GM23338 (cell line): Measurements from ENCODE around the gene AMOTL1. TPM values are rescaled to one million over a fixed set of nuclear protein-coding genes. Genes with fewer than 3 reads are reported as not detected.

Experiments
- ATAC-seq: fragments of 200-7000 bp; cut with Tn5 transposase; 3 replicates; pipeline ENCODE4 v1.9.1; 2020
- DNase-seq: peaks from one replicate; pipeline ENCODE4 v3.0.0-alpha.2; 2015; ENCODE audit warnings: low spot score
- H2AFZ ChIP-seq: fragments of 200-600 bp; sonication (generic); 2 replicates; pipeline ENCODE4 v1.8.0; 2016; ENCODE audit warnings: antibody characterized with exemption, mild to moderate bottlenecking, moderate library complexity
- H3F3A ChIP-seq: fragments of 200-600 bp; sonication (generic); replicated peaks from 2 replicates; pipeline ENCODE4 v1.8.0; 2017; ENCODE audit warnings: antibody characterized with exemption, mixed run types, low read depth
- H3K27ac ChIP-seq: fragments of 200-600 bp; sonication (generic); 2 replicates; pipeline ENCODE4 v1.6.1; 2016; ENCODE audit warnings: low read depth
- H3K27me3 ChIP-seq: fragments of 200-600 bp; sonication (generic); 2 replicates; pipeline ENCODE4 v1.8.0; 2016; ENCODE audit warnings: mild to moderate bottlenecking, mixed run types, moderate library complexity; ENCODE audit not compliant: insufficient read depth
- H3K36me3 ChIP-seq: fragments of 200-600 bp; sonication (generic); 2 replicates; pipeline ENCODE4 v1.8.0; 2016; ENCODE audit warnings: mild to moderate bottlenecking; ENCODE audit not compliant: insufficient read depth
- H3K4me1 ChIP-seq: fragments of 200-600 bp; sonication (generic); 2 replicates; pipeline ENCODE4 v1.8.0; 2016; ENCODE audit warnings: mild to moderate bottlenecking, moderate library complexity; ENCODE audit not compliant: insufficient read depth
- H3K4me2 ChIP-seq: fragments of 200-600 bp; sonication (generic); 2 replicates; pipeline ENCODE4 v1.7.1; 2017; ENCODE audit warnings: mixed run types
- H3K4me3 ChIP-seq: fragments of 200-600 bp; sonication (generic); 2 replicates; pipeline ENCODE4 v1.6.1; 2016; ENCODE audit warnings: mixed run types
- H3K79me2 ChIP-seq: fragments of 200-600 bp; sonication (generic); replicated peaks from 2 replicates; pipeline ENCODE4 v1.8.0; 2017; ENCODE audit warnings: mild to moderate bottlenecking; ENCODE audit not compliant: insufficient read depth
- H3K9me2 ChIP-seq: fragments of 200-600 bp; sonication (generic); 2 replicates; pipeline ENCODE4 v1.8.0; 2017; ENCODE audit not compliant: insufficient read depth
- H4K20me1 ChIP-seq: fragments of 200-600 bp; sonication (generic); replicated peaks from 2 replicates; pipeline ENCODE4 v1.8.0; 2017; ENCODE audit warnings: mild to moderate bottlenecking; ENCODE audit not compliant: insufficient read depth
- H3K27ac Mint-ChIP-seq: 2 replicates; pipeline ENCODE4 v1.8.0; 2020; ENCODE audit warnings: inconsistent platforms, mild to moderate bottlenecking, moderate library complexity, mixed read lengths
- H3K27me3 Mint-ChIP-seq: 3 replicates; pipeline ENCODE4 v1.8.0; 2022; ENCODE audit warnings: low read depth, mild to moderate bottlenecking, moderate library complexity, mixed read lengths, inconsistent platforms; ENCODE audit not compliant: insufficient read depth, poor library complexity
- H3K36me3 Mint-ChIP-seq: 3 replicates; pipeline ENCODE4 v1.8.0; 2021; ENCODE audit warnings: low read depth, mild to moderate bottlenecking, inconsistent platforms, moderate library complexity, mixed read lengths
- H3K4me1 Mint-ChIP-seq: 3 replicates; pipeline ENCODE4 v1.8.0; 2020; ENCODE audit warnings: mild to moderate bottlenecking, inconsistent platforms, mixed read lengths
- H3K4me3 Mint-ChIP-seq: 3 replicates; pipeline ENCODE4 v1.8.0; 2021; ENCODE audit warnings: moderate library complexity, mild to moderate bottlenecking, inconsistent platforms, mixed read lengths
- H3K9me3 Mint-ChIP-seq: 3 replicates; pipeline ENCODE4 v1.8.0; 2020; ENCODE audit warnings: moderate library complexity, mild to moderate bottlenecking, inconsistent platforms, mixed read lengths
- CREB1 ChIP-seq: fragments of 250-450 bp; sonication (Bioruptor Pico); IDR thresholded peaks from 2 replicates; pipeline ENCODE4 v1.5.0; 2020; ENCODE audit warnings: low read depth, mild to moderate bottlenecking, moderate library complexity
- CTCF ChIP-seq, 2 experiments: fragments of 200-600 bp in 1 of 2; sonication (generic) in 1 of 2; conservative IDR thresholded peaks; 2 replicates each; pipeline versions ENCODE4 v1.5.1 to v1.6.1; 2016 to 2017; ENCODE audit warnings: antibody characterized with exemption in 2 of 2, low read depth in 2 of 2, mild to moderate bottlenecking in 2 of 2, moderate library complexity in 1 of 2
- EZH2phosphoT487 ChIP-seq: fragments of 200-600 bp; sonication (generic); IDR thresholded peaks from one replicate; pipeline ENCODE4 v1.8.1; 2018; ENCODE audit warnings: antibody characterized with exemption; ENCODE audit not compliant: unreplicated experiment
- JUNB ChIP-seq: IDR thresholded peaks from one replicate; pipeline ENCODE4 v1.6.1; 2016; ENCODE audit warnings: antibody characterized with exemption; ENCODE audit not compliant: unreplicated experiment
- NANOG ChIP-seq: IDR thresholded peaks from 2 replicates; pipeline ENCODE4 v1.6.1; 2016; ENCODE audit warnings: antibody characterized with exemption, borderline replicate concordance
- POLR2AphosphoS5 ChIP-seq: IDR thresholded peaks from 2 replicates; pipeline ENCODE4 v1.6.1; 2016; ENCODE audit warnings: antibody characterized with exemption, low read depth
- REST ChIP-seq: IDR thresholded peaks from one replicate; pipeline ENCODE4 v1.6.1; 2018; ENCODE audit warnings: antibody characterized with exemption; ENCODE audit not compliant: unreplicated experiment
- ZNF114 ChIP-seq: fragments of 250-450 bp; sonication (Bioruptor Pico); IDR thresholded peaks from 2 replicates; pipeline ENCODE4 v1.5.0; 2020; ENCODE audit warnings: mild to moderate bottlenecking, moderate library complexity
- ZNF331 ChIP-seq: fragments of 250-450 bp; sonication (Bioruptor Pico); IDR thresholded peaks from 2 replicates; pipeline ENCODE4 v1.5.0; 2020; ENCODE audit warnings: low read depth, mild to moderate bottlenecking, moderate library complexity
- polyA plus RNA-seq: library from polyadenylated mRNA; unstranded; fragments of >200 nt; fragmentation: Nextera tagmentation; extraction: Ambion mirVana; gene quantifications from 2 replicates; pipeline ENCODE4 v1.2.1, GENCODE V29; 2016
- total RNA-seq: library from RNA; depleted of rRNA; stranded (reverse); fragments of >200 nt; shearing (Covaris generic); gene quantifications from 2 replicates; pipeline ENCODE4 v1.2.3, GENCODE V29; 2014

AMOTL1 gene
- total and polyA plus RNA-seq, 2 experiments from 2014 or later = 4.3 to 18.7 TPM

- TF ChIP-seq REST = no peak
- no peak for TF ChIP-seq NANOG
- TF ChIP-seq CTCF (conservative IDR thresholded peaks at IDR 0.05; ENCODE audit: low read depth in 2 of 2) = no peak
- TF ChIP-seq EZH2phosphoT487 = no peak
- no peak for TF ChIP-seq POLR2AphosphoS5
- TF ChIP-seq ZNF331 (CRISPR knock-in tag) = no peak
These were observed 11.0 kb upstream of the AMOTL1 start (continued) for GRCh38 chr11:94757037-94757735.

- peaks cover 23% of the 10 kb centered on the region for H3K27me3 ChIP-seq
- Mint-ChIP-seq H3K4me1 (peaks cover 37% of the 10 kb centered on the region), H3K9me3 (no peaks in the 10 kb centered on the region), H3K4me3 (no peak overlapping the region), H3K36me3 (no peaks in the 10 kb centered on the region), H3K27me3 (peaks cover 2% of the 10 kb centered on the region), H3K27ac (no peak overlapping the region)
- H3K79me2 ChIP-seq = no peaks in the 10 kb centered on the region; the same call in 1 of the 2 replicates
- H3K36me3 ChIP-seq = no peaks in the 10 kb centered on the region
- no peaks in the 10 kb centered on the region; the same call in 1 of the 2 replicates for H4K20me1 ChIP-seq
- no peaks in the 10 kb centered on the region for H3K9me2 ChIP-seq
- H3F3A ChIP-seq = no peaks in the 10 kb centered on the region
- H3K4me2 ChIP-seq = no peak overlapping the region
- H3K4me3 ChIP-seq = no peak overlapping the region
- H3K27ac ChIP-seq = no peak overlapping the region
- no peak for ATAC-seq
- H2AFZ ChIP-seq = no peak overlapping the region
- no peak for DNase-seq
- H3K4me1 ChIP-seq = peaks cover 6% of the 10 kb centered on the region
- no peak for TF ChIP-seq ZNF114
- no peak for TF ChIP-seq POLR2AphosphoS5
- TF ChIP-seq CREB1 (CRISPR knock-in tag) = no peak
- no peak for TF ChIP-seq JUNB
- TF ChIP-seq REST = no peak
These were observed 9.5 kb upstream of the AMOTL1 start for GRCh38 chr11:94758666-94759065.
